HepG2 (cell line): ENCODE results near the gene C4orf33. TPM values are rescaled to one million over a fixed set of nuclear protein-coding genes. Genes with fewer than 3 reads are reported as not detected.

Source experiments
- CREM ChIP-seq, 2 experiments: sonication (generic) in 1 of 2; formaldehyde crosslinking in 1 of 2; IDR thresholded peaks; 2 replicates each; pipeline versions ENCODE4 v1.4.0 to v1.6.1; 2016 to 2020; ENCODE audit warnings: antibody characterized with exemption in 1 of 2, mild to moderate bottlenecking in 1 of 2, missing genetic modification reagents in 1 of 2
- GABPB1 ChIP-seq: IDR thresholded peaks from 2 replicates; pipeline ENCODE4 v1.6.1; 2016; ENCODE audit warnings: mild to moderate bottlenecking, missing genetic modification reagents, moderate library complexity, missing compliant biosample characterization
- HOXD1 ChIP-seq: sonication (generic); formaldehyde crosslinking; IDR thresholded peaks from 2 replicates; pipeline ENCODE4 v1.5.0; 2020; ENCODE audit warnings: missing genetic modification reagents
- KLF15 ChIP-seq: sonication (generic); formaldehyde crosslinking; IDR thresholded peaks from 2 replicates; pipeline ENCODE4 v1.8.1; 2023; ENCODE audit warnings: borderline replicate concordance, mild to moderate bottlenecking, inconsistent platforms, missing genetic modification reagents, mixed read lengths
- MIER3 ChIP-seq: IDR thresholded peaks from 2 replicates; pipeline ENCODE4 v1.6.1; 2016; ENCODE audit warnings: missing compliant biosample characterization, borderline replicate concordance
- NR2F6 ChIP-seq, 2 experiments: IDR thresholded peaks; 2 replicates each; pipeline ENCODE4 v1.6.1; 2016; ENCODE audit warnings: antibody characterized with exemption in 1 of 2, mild to moderate bottlenecking in 1 of 2
- RFXANK ChIP-seq: IDR thresholded peaks from 2 replicates; pipeline ENCODE4 v1.6.1; 2016
- SALL2 ChIP-seq: sonication (generic); formaldehyde crosslinking; IDR thresholded peaks from 2 replicates; pipeline ENCODE4 v1.8.1; 2023; ENCODE audit warnings: mild to moderate bottlenecking, missing genetic modification reagents, inconsistent platforms
- SNAI1 ChIP-seq: sonication (generic); formaldehyde crosslinking; IDR thresholded peaks from 2 replicates; pipeline ENCODE4 v1.5.0; 2020; ENCODE audit warnings: mild to moderate bottlenecking, missing genetic modification reagents, borderline replicate concordance
- ZNF136 ChIP-seq: sonication (generic); formaldehyde crosslinking; IDR thresholded peaks from 2 replicates; pipeline ENCODE4 v1.8.1; 2022; ENCODE audit warnings: low read depth, mild to moderate bottlenecking, moderate library complexity, missing genetic modification reagents
- ZNF550 ChIP-seq: sonication (generic); formaldehyde crosslinking; IDR thresholded peaks from 2 replicates; pipeline ENCODE4 v1.4.0; 2020; ENCODE audit warnings: mild to moderate bottlenecking, missing genetic modification reagents, borderline replicate concordance
- ZNF646 ChIP-seq: sonication (generic); formaldehyde crosslinking; IDR thresholded peaks from 2 replicates; pipeline ENCODE4 v1.9.0; 2021; ENCODE audit warnings: mild to moderate bottlenecking, missing genetic modification reagents
- ZNF761 ChIP-seq: sonication (generic); formaldehyde crosslinking; conservative IDR thresholded peaks from 2 replicates; pipeline ENCODE4 v1.4.0; 2020; ENCODE audit warnings: mild to moderate bottlenecking, missing genetic modification reagents
- ZSCAN21 ChIP-seq: sonication (generic); formaldehyde crosslinking; IDR thresholded peaks from 2 replicates; pipeline ENCODE4 v1.8.0; 2022; ENCODE audit warnings: mild to moderate bottlenecking, missing genetic modification reagents, moderate library complexity, borderline replicate concordance
- polyA plus RNA-seq, 8 experiments: library from polyadenylated mRNA; depleted of rRNA in 3 of 8; stranded (reverse) in 7 of 8; unstranded in 1 of 8; fragments of >200 nt; fragmentation: Illumina TruSeq in 4 of 8; extraction: Trizol in 4 of 8; gene quantifications; 2 replicates each; pipeline versions ENCODE4 v1.2.1 to v1.2.3, GENCODE V29; 2011 to 2016; ENCODE audit warnings: low read depth in 4 of 8, missing spikeins in 1 of 8, mixed read lengths in 1 of 8; ENCODE audit not compliant: insufficient read depth in 1 of 8
- total RNA-seq, 5 experiments: library from RNA; depleted of rRNA; stranded (reverse); fragments of >200 nt; fragmentation: Illumina TruSeq; extraction: Trizol; gene quantifications; 2 replicates each; pipeline ENCODE4 v1.2.3, GENCODE V29; 2016; ENCODE audit warnings: low read depth in 1 of 5
- TF ChIP-seq, protein P1 (sequence below): fragments of 450-650 bp; IDR thresholded peaks from 2 replicates; pipeline ENCODE4 v1.6.1; 2017; ENCODE audit warnings: mild to moderate bottlenecking

C4orf33 gene
- total and polyA plus RNA-seq, 2 of the 13 experiments (the other 11 are each of a cell fraction or from before 2014, with no cell fraction given) = 2.8 to 3.3 TPM

- no peak for TF ChIP-seq MIER3 (CRISPR knock-in tag)
- no peak for TF ChIP-seq GABPB1 (CRISPR knock-in tag)
- no peak for TF ChIP-seq KLF15 (CRISPR knock-in tag)
- no peak for TF ChIP-seq SALL2 (CRISPR knock-in tag)
- TF ChIP-seq ZNF761 (CRISPR knock-in tag) = no peak
- no peak for TF ChIP-seq CREM (IDR thresholded peaks at IDR 0.05)
- TF ChIP-seq CREM (CRISPR knock-in tag; IDR thresholded peaks at IDR 0.05) = no peak
- no peak for TF ChIP-seq RFXANK (CRISPR knock-in tag)
- no peak for TF ChIP-seq ZSCAN21
- TF ChIP-seq SNAI1 (CRISPR knock-in tag) = no peak
- TF ChIP-seq, protein P1, sequence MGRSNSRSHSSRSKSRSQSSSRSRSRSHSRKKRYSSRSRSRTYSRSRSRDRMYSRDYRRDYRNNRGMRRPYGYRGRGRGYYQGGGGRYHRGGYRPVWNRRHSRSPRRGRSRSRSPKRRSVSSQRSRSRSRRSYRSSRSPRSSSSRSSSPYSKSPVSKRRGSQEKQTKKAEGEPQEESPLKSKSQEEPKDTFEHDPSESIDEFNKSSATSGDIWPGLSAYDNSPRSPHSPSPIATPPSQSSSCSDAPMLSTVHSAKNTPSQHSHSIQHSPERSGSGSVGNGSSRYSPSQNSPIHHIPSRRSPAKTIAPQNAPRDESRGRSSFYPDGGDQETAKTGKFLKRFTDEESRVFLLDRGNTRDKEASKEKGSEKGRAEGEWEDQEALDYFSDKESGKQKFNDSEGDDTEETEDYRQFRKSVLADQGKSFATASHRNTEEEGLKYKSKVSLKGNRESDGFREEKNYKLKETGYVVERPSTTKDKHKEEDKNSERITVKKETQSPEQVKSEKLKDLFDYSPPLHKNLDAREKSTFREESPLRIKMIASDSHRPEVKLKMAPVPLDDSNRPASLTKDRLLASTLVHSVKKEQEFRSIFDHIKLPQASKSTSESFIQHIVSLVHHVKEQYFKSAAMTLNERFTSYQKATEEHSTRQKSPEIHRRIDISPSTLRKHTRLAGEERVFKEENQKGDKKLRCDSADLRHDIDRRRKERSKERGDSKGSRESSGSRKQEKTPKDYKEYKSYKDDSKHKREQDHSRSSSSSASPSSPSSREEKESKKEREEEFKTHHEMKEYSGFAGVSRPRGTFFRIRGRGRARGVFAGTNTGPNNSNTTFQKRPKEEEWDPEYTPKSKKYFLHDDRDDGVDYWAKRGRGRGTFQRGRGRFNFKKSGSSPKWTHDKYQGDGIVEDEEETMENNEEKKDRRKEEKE = no peak
- no peak for TF ChIP-seq ZNF550
- TF ChIP-seq NR2F6 (IDR thresholded peaks at IDR 0.05) = peak; percentile 33; the same call in 1 of the 2 replicates
- TF ChIP-seq NR2F6 (CRISPR knock-in tag; IDR thresholded peaks at IDR 0.05) = no peak
- TF ChIP-seq ZNF136 (CRISPR knock-in tag) = no peak
- no peak for TF ChIP-seq ZNF646 (CRISPR knock-in tag)
- no peak for TF ChIP-seq HOXD1
Observed at GRCh38 chr4:129095811-129096454, at the start of gene C4orf33 (continued).
